ENCODE measurements around the gene CTU2.

CTU2 gene

GRCh38 chr16:88687254-88687576, 19.1 kb upstream of the CTU2 start:
- no peak overlapping the region for H3K4me3 ChIP-seq (replicated peaks in 1 of 2; ENCODE audit: low read depth in 2 of 2, low read length in 2 of 2)
- DNase-seq (ENCODE audit: low read depth in 2 of 2) = no peak
- no peak for TF ChIP-seq CTCF (IDR thresholded peaks at IDR 0.05; ENCODE audit: low read depth, low read length)

- DNase-seq (ENCODE audit: low read depth in 2 of 2) = no peak
- no peak overlapping the region for H3K4me3 ChIP-seq (replicated peaks in 1 of 2; ENCODE audit: low read depth in 2 of 2, low read length in 2 of 2)
Observed at GRCh38 chr16:88687676-88688012, 18.7 kb upstream of the CTU2 start.

GRCh38 chr16:88688013-88688778, 18.1 kb upstream of the CTU2 start:
- no peak for DNase-seq (ENCODE audit: low read depth in 2 of 2)
- no peak for TF ChIP-seq CTCF (IDR thresholded peaks at IDR 0.05; ENCODE audit: low read depth, low read length)
- no peak overlapping the region for H3K4me3 ChIP-seq (replicated peaks in 1 of 2; ENCODE audit: low read depth in 2 of 2, low read length in 2 of 2)

More at GRCh38 chr16:88687676-88688012, 18.7 kb upstream of the CTU2 start:
- no peak for TF ChIP-seq CTCF (IDR thresholded peaks at IDR 0.05; ENCODE audit: low read depth, low read length)

- no peak for DNase-seq (ENCODE audit: low read depth in 2 of 2)
- TF ChIP-seq CTCF (IDR thresholded peaks at IDR 0.05; ENCODE audit: low read depth, low read length) = no peak
- no peak overlapping the region for H3K4me3 ChIP-seq (replicated peaks in 1 of 2; ENCODE audit: low read depth in 2 of 2, low read length in 2 of 2)
Observed at GRCh38 chr16:88690341-88691128, 15.8 kb upstream of the CTU2 start.

GRCh38 chr16:88691129-88691813, 15.0 kb upstream of the CTU2 start:
- TF ChIP-seq CTCF (IDR thresholded peaks at IDR 0.05; ENCODE audit: low read depth, low read length) = no peak
- no peak for DNase-seq (ENCODE audit: low read depth in 2 of 2)
- no peak overlapping the region for H3K4me3 ChIP-seq (replicated peaks in 1 of 2; ENCODE audit: low read depth in 2 of 2, low read length in 2 of 2)

GRCh38 chr16:88691924-88692560, 14.3 kb upstream of the CTU2 start:
- DNase-seq (ENCODE audit: low read depth in 2 of 2) = no peak
- no peak for TF ChIP-seq CTCF (IDR thresholded peaks at IDR 0.05; ENCODE audit: low read depth, low read length)
- H3K4me3 ChIP-seq (replicated peaks in 1 of 2; ENCODE audit: low read depth in 2 of 2, low read length in 2 of 2) = no peak overlapping the region
